GM18499 (cell line): ENCODE measurements around the gene PPFIA1.
"Not testable (repeated sequence)": the region's sequence is repeated elsewhere in the genome, so short reads cannot be mapped to it uniquely, and the experiment has no call there.

ENCODE experiments used
- ATAC-seq: cut with Tn5 transposase; IDR thresholded peaks from one replicate; pipeline ENCODE4 v1.9.1; 2021; ENCODE audit warnings: moderate number of reproducible peaks; ENCODE audit not compliant: insufficient read depth, unreplicated experiment

The PPFIA1 gene

GRCh38 chr11:70381872-70382861 lies 111.7 kb downstream of the PPFIA1 start:
- no peak for ATAC-seq

GRCh38 chr11:70383664-70384565 lies 113.4 kb downstream of the PPFIA1 start:
- ATAC-seq: no peak

- ATAC-seq: no peak
Observed at GRCh38 chr11:70384566-70385152, 114.2 kb downstream of the PPFIA1 start.

- ATAC-seq: no peak
Observed at GRCh38 chr11:70387564-70387963, 117.1 kb downstream of the PPFIA1 start.

GRCh38 chr11:70389201-70389600 lies 118.7 kb downstream of the PPFIA1 start:
- no peak for ATAC-seq

- not testable (repeated sequence) for ATAC-seq
Observed at GRCh38 chr11:70390882-70391281, 120.4 kb downstream of the PPFIA1 start.

GRCh38 chr11:70394211-70394950 lies 123.9 kb downstream of the PPFIA1 start:
- no peak for ATAC-seq

- no peak for ATAC-seq
Observed at GRCh38 chr11:70397336-70397982, 127.0 kb downstream of the PPFIA1 start.

GRCh38 chr11:70397983-70398833 lies 127.7 kb downstream of the PPFIA1 start, which contains the start of gene CTTN:
Gene CTTN, plus strand, starts transcription at chr11:70398529. Its CDS starts 8,769 bp downstream, at chr11:70407298.
- ATAC-seq: no peak

GRCh38 chr11:70398834-70399680 lies 128.6 kb downstream of the PPFIA1 start:
- no peak for ATAC-seq

- ATAC-seq: no peak
Observed at GRCh38 chr11:70399681-70400112, 129.2 kb downstream of the PPFIA1 start.

GRCh38 chr11:70400643-70401042 lies 130.2 kb downstream of the PPFIA1 start:
- no peak for ATAC-seq

GRCh38 chr11:70402016-70402415 lies 131.5 kb downstream of the PPFIA1 start:
- no peak for ATAC-seq

- no peak for ATAC-seq
Observed at GRCh38 chr11:70402685-70403084, 132.2 kb downstream of the PPFIA1 start.

GRCh38 chr11:70404244-70404643 lies 133.8 kb downstream of the PPFIA1 start:
- no peak for ATAC-seq

GRCh38 chr11:70405679-70406395 lies 135.3 kb downstream of the PPFIA1 start:
- no peak for ATAC-seq

GRCh38 chr11:70407121-70407520 lies 136.6 kb downstream of the PPFIA1 start:
- ATAC-seq: no peak
